ENCODE measurements around the gene COG6. TPM values are rescaled to one million over a fixed set of nuclear protein-coding genes. Genes with fewer than 3 reads are reported as not detected.

Gene COG6
- total and polyA plus RNA-seq, 10 of the 15 experiments (the other 5 are each of a cell fraction or from before 2014, with no cell fraction given): 4.5 to 29.8 (median 12.6) TPM

Small RNA genes within 50 kb of the gene (microRNA-seq; reads per million reads assigned to microRNA genes)
- gene MIR4305: not detected

Small RNA genes within 50 kb of the gene (small RNA-seq; reads per million reads assigned to genes)
- gene MIR4305 (not detected), gene RNY4P14 (0.16 reads per million)

Other genes starting within 250 kb of the COG6 start
- 0.27 and 0.40 TPM in 2 replicates for gene LHFPL6, start 52.5 kb upstream of the COG6 start, total RNA-seq (2014; rRNA removed)
- gene LHFPL6, start 52.5 kb upstream of the COG6 start, total RNA-seq (2014; rRNA removed; fragmentation: Illumina TruSeq; extraction: Trizol): 0.32 and 0.45 TPM in 2 replicates
- 0.23 and 0.90 TPM in 2 replicates for gene LHFPL6, start 52.5 kb upstream of the COG6 start, total RNA-seq (2021)
- 4.6 and 4.9 TPM in 2 replicates for gene LHFPL6, start 52.5 kb upstream of the COG6 start, polyA plus RNA-seq (2011; rRNA removed)
- 0.62 and 0.68 TPM in 2 replicates for gene LHFPL6, start 52.5 kb upstream of the COG6 start, polyA plus RNA-seq (2014; fragmentation: Illumina TruSeq; extraction: Trizol)
- gene LHFPL6, start 52.5 kb upstream of the COG6 start, polyA plus RNA-seq (2014; fragmentation: Nextera tagmentation; extraction: Ambion mirVana): under 1 TPM; 0.11 to 0.20 TPM
- gene LHFPL6, start 52.5 kb upstream of the COG6 start, polyA plus RNA-seq (2014; rRNA removed): 0.28 and 0.32 TPM in 2 replicates
- gene LHFPL6, start 52.5 kb upstream of the COG6 start, polyA plus RNA-seq (2016; fragmentation: Nextera tagmentation; extraction: Ambion mirVana): under 1 TPM; 0.42 to 0.45 TPM

Measured in GM12878 (cell line).